ENCODE results near the gene CCSAP.
"Not testable (repeated sequence)": the region's sequence is repeated elsewhere in the genome, so short reads cannot be mapped to it uniquely, and the experiment has no call there.

Gene CCSAP

GRCh38 chr1:229325401-229325800 is 17.4 kb downstream of the CCSAP start:
- no peak for DNase-seq

GRCh38 chr1:229323885-229324553 is 18.8 kb downstream of the CCSAP start:
- DNase-seq = no peak

GRCh38 chr1:229323201-229323600 is 19.6 kb downstream of the CCSAP start:
- no peak for DNase-seq

GRCh38 chr1:229319487-229319886 is 23.4 kb downstream of the CCSAP start:
- no peak for DNase-seq

GRCh38 chr1:229318056-229318455 is 24.8 kb downstream of the CCSAP start:
- DNase-seq = no peak

- no peak for DNase-seq
Measured at GRCh38 chr1:229316166-229316565, 26.7 kb downstream of the CCSAP start.

- DNase-seq = no peak
Measured at GRCh38 chr1:229310833-229311232, 32.0 kb downstream of the CCSAP start.

GRCh38 chr1:229309684-229310083 is 33.2 kb downstream of the CCSAP start:
- DNase-seq = no peak

GRCh38 chr1:229309074-229309473 is 33.8 kb downstream of the CCSAP start:
- DNase-seq = no peak

- DNase-seq = no peak
Measured at GRCh38 chr1:229305392-229305791, 37.5 kb downstream of the CCSAP start.

GRCh38 chr1:229303855-229304254 is 39.0 kb downstream of the CCSAP start:
- DNase-seq = no peak

GRCh38 chr1:229302740-229303139 is 40.1 kb downstream of the CCSAP start:
- no peak for DNase-seq

GRCh38 chr1:229300099-229300757 is 42.6 kb downstream of the CCSAP start:
- DNase-seq = no peak

GRCh38 chr1:229298887-229299503 is 43.9 kb downstream of the CCSAP start:
- DNase-seq = no peak

- DNase-seq = no peak
Measured at GRCh38 chr1:229298420-229298819, 44.4 kb downstream of the CCSAP start.

- no peak for DNase-seq
Measured at GRCh38 chr1:229297746-229298145, 45.1 kb downstream of the CCSAP start.

GRCh38 chr1:229296541-229296941 is 46.3 kb downstream of the CCSAP start:
- DNase-seq = no peak

GRCh38 chr1:229295745-229296144 is 47.1 kb downstream of the CCSAP start:
- DNase-seq = no peak

- DNase-seq = no peak
Measured at GRCh38 chr1:229293528-229294204, 49.2 kb downstream of the CCSAP start.

GRCh38 chr1:229291686-229292085 is 51.2 kb downstream of the CCSAP start:
- not testable (repeated sequence) for DNase-seq

- no peak for DNase-seq
Measured at GRCh38 chr1:229288516-229288915, 54.3 kb downstream of the CCSAP start.

- DNase-seq = no peak
Measured at GRCh38 chr1:229287267-229287666, 55.6 kb downstream of the CCSAP start.

GRCh38 chr1:229286099-229286766 is 56.6 kb downstream of the CCSAP start:
- no peak for DNase-seq

Data from effector CD4-positive, alpha-beta T cell (primary cell).